Activated CD4-positive, alpha-beta T cell treated with anti-CD3 and anti-CD28 coated beads, Interleukin-2, Interleukin-6, amounts not matched to agents 100 ng/mL and 50 ng/mL, durations not matched to agents 16 hours and 8 hours (primary cell): Measurements from ENCODE around the gene GBF1.
"Not testable (repeated sequence)": the region's sequence is repeated elsewhere in the genome, so short reads cannot be mapped to it uniquely, and the experiment has no call there.

ENCODE experiments used
- DNase-seq: peaks from one replicate; pipeline ENCODE4 v3.0.0-alpha.2; 2020

Gene GBF1

GRCh38 chr10:102234888-102235597, 10.3 kb upstream of the GBF1 start:
- DNase-seq: no peak

- DNase-seq: no peak
Observed at GRCh38 chr10:102235598-102235920, 9.8 kb upstream of the GBF1 start.

GRCh38 chr10:102236006-102236405, 9.3 kb upstream of the GBF1 start:
- DNase-seq: no peak

GRCh38 chr10:102237711-102238252, 7.5 kb upstream of the GBF1 start:
- DNase-seq: no peak

- DNase-seq: no peak
Observed at GRCh38 chr10:102240467-102241031, 4.8 kb upstream of the GBF1 start.

GRCh38 chr10:102241032-102241443, 4.3 kb upstream of the GBF1 start:
- DNase-seq: no peak

GRCh38 chr10:102241444-102242117, 3.8 kb upstream of the GBF1 start, which contains the start of gene PITX3:
Gene PITX3, minus strand, starts transcription at chr10:102241512. Its CDS starts 9,432 bp downstream, at chr10:102232080.
- DNase-seq: peak; percentile 95

- DNase-seq: no peak
Observed at GRCh38 chr10:102242118-102242485, 3.2 kb upstream of the GBF1 start.

GRCh38 chr10:102243309-102243708, 2.0 kb upstream of the GBF1 start:
- DNase-seq: no peak

- DNase-seq: no peak
Observed at GRCh38 chr10:102245932-102246251, 560 bp downstream of the GBF1 start.

- DNase-seq: peak; percentile 18
Observed at GRCh38 chr10:102246261-102246660, 929 bp downstream of the GBF1 start.

GRCh38 chr10:102247734-102248133, 2.4 kb downstream of the GBF1 start:
- DNase-seq: no peak

GRCh38 chr10:102252508-102252907, 7.2 kb downstream of the GBF1 start:
- not testable (repeated sequence) for DNase-seq

- no peak for DNase-seq
Observed at GRCh38 chr10:102254426-102254825, 9.1 kb downstream of the GBF1 start.

- DNase-seq: no peak
Observed at GRCh38 chr10:102255404-102255803, 10.1 kb downstream of the GBF1 start.

GRCh38 chr10:102261196-102261595, 15.9 kb downstream of the GBF1 start:
- DNase-seq: no peak

- DNase-seq: no peak
Observed at GRCh38 chr10:102261842-102262241, 16.5 kb downstream of the GBF1 start.

- DNase-seq: no peak
Observed at GRCh38 chr10:102262744-102263370, 17.5 kb downstream of the GBF1 start.

- no peak for DNase-seq
Observed at GRCh38 chr10:102264371-102264770, 19.0 kb downstream of the GBF1 start.

- no peak for DNase-seq
Observed at GRCh38 chr10:102266670-102267069, 21.3 kb downstream of the GBF1 start.

GRCh38 chr10:102267748-102268147, 22.4 kb downstream of the GBF1 start:
- no peak for DNase-seq

- DNase-seq: no peak
Observed at GRCh38 chr10:102268375-102268888, 23.1 kb downstream of the GBF1 start.

GRCh38 chr10:102269017-102269416, 23.7 kb downstream of the GBF1 start:
- DNase-seq: no peak

- DNase-seq: no peak
Observed at GRCh38 chr10:102274062-102274461, 28.7 kb downstream of the GBF1 start.
